ENCODE measurements around the gene TRPM3. TPM values are rescaled to one million over a fixed set of nuclear protein-coding genes. Genes with fewer than 3 reads are reported as not detected.

TRPM3 gene
- total and polyA plus RNA-seq, 9 of the 15 experiments (the other 6 are each of a cell fraction or from before 2014, with no cell fraction given) = 0.04 TPM; not detected in 8

DNA sequence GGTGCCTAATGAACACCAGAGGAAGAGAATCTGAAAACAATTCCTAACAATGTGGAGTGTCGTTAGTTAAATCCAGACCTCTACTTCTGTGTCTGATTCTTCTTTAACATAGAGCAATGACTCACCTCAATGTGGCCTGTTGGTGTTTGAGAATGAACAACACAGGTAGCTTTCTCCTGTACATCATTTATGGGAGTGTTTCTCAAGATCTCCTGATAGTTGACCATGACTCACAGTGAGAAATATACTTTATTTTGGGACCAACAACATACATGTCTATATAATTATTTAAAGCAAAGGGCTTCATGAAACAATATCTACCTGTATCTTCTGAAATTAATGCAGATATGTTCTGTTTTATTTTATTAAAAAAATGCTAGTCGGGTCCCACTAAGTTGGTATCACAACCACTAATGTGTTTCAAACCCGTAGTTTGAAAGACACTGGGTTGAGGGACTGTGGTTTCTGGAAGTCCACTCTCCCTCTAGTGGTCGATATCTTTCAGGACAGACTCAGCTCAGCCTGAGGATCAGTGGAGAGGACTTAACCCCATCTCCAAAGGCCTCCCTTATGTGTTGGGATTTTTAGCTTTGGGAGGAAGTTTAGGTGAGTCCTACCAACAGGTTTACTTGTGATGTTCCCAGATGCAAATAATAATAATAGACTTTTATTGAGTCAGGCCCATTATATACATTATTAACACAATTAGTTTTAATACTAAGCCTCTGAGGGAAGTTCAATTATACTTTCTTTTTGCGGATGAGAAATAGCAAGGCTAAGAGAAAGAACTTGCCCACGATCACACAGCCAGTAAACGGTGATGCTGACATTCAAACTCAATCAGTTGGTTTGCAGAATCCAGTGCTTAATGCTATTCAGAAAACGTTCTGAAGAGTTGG lies 636.9 kb downstream of the TRPM3 start (continued):
- 0 out of 2 replicates have a peak, but pooled peaks have one; percentile 34 for TF ChIP-seq SMARCE1 (IDR thresholded peaks at IDR 0.05)
- TF ChIP-seq FOXK2 (conservative IDR thresholded peaks at IDR 0.05 in 1 of 2, IDR thresholded peaks at IDR 0.05 in 1 of 2; ENCODE audit: low read depth in 2 of 2) = 0 out of 4 replicates have a peak, but pooled peaks of 1 of the 2 experiments have one; percentile 19
- TF ChIP-seq ZNF280A (IDR thresholded peaks at IDR 0.05; ENCODE audit: low read depth, partially characterized antibody) = no peak
- TF ChIP-seq NFYB (IDR thresholded peaks at IDR 0.05; ENCODE audit: extremely low read depth, insufficient read length) = no peak
- no peak for TF ChIP-seq FOXJ3 (CRISPR knock-in tag; IDR thresholded peaks at IDR 0.05)
- no peak for TF ChIP-seq HCFC1 (IDR thresholded peaks at IDR 0.05; ENCODE audit: low read depth, low read length)
- TF ChIP-seq, protein P1, sequence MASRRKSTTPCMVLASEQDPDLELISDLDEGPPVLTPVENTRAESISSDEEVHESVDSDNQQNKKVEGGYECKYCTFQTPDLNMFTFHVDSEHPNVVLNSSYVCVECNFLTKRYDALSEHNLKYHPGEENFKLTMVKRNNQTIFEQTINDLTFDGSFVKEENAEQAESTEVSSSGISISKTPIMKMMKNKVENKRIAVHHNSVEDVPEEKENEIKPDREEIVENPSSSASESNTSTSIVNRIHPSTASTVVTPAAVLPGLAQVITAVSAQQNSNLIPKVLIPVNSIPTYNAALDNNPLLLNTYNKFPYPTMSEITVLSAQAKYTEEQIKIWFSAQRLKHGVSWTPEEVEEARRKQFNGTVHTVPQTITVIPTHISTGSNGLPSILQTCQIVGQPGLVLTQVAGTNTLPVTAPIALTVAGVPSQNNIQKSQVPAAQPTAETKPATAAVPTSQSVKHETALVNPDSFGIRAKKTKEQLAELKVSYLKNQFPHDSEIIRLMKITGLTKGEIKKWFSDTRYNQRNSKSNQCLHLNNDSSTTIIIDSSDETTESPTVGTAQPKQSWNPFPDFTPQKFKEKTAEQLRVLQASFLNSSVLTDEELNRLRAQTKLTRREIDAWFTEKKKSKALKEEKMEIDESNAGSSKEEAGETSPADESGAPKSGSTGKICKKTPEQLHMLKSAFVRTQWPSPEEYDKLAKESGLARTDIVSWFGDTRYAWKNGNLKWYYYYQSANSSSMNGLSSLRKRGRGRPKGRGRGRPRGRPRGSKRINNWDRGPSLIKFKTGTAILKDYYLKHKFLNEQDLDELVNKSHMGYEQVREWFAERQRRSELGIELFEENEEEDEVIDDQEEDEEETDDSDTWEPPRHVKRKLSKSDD (conservative IDR thresholded peaks at IDR 0.05; ENCODE audit: low read length) = no peak
- peak; percentile 80 for TF ChIP-seq FOSL1 (tag; conservative IDR thresholded peaks at IDR 0.05)
- TF ChIP-seq PHB2 (IDR thresholded peaks at IDR 0.05; ENCODE audit: low read depth) = no peak
- TF ChIP-seq ELK1 (CRISPR knock-in tag; IDR thresholded peaks at IDR 0.05) = no peak
- TF ChIP-seq NRF1 (conservative IDR thresholded peaks at IDR 0.05 in 1 of 2, IDR thresholded peaks at IDR 0.05 in 1 of 2) = no peak
- peak; percentile 41; the same call in 1 of the 2 replicates for TF ChIP-seq SMARCA4 (IDR thresholded peaks at IDR 0.05)
- no peak for TF ChIP-seq ZBTB43 (CRISPR knock-in tag; IDR thresholded peaks at IDR 0.05)
- TF ChIP-seq ZNF253 (CRISPR knock-in tag; conservative IDR thresholded peaks at IDR 0.05) = no peak
- no peak for TF ChIP-seq NONO (IDR thresholded peaks at IDR 0.05; ENCODE audit: low read depth in 2 of 2, low read length in 1 of 2)
- no peak for TF ChIP-seq ETV5 (CRISPR knock-in tag; IDR thresholded peaks at IDR 0.05; ENCODE audit: low read depth)
- no peak for TF ChIP-seq DIDO1 (tag; IDR thresholded peaks at IDR 0.05; ENCODE audit: low read depth)
- TF ChIP-seq TARDBP (IDR thresholded peaks at IDR 0.05) = no peak
- no peak for TF ChIP-seq SPI1 (IDR thresholded peaks at IDR 0.05; ENCODE audit: borderline replicate concordance, low read depth, low read length)
- no peak for TF ChIP-seq RBM39 (optimal IDR thresholded peaks at IDR 0.05; ENCODE audit: low read depth, low read length)
- TF ChIP-seq MYBL2 (IDR thresholded peaks at IDR 0.05; ENCODE audit: low read depth) = no peak
- TF ChIP-seq MYBL2 (CRISPR knock-in tag; IDR thresholded peaks at IDR 0.05; ENCODE audit: borderline replicate concordance) = no peak

All from K562 (cell line).